Suppressor macrophage treated with lipopolysaccharide for 4 hours (primary cell): ENCODE data around the gene PPP1R27.

Source experiments
- DNase-seq: peaks from one replicate; pipeline ENCODE4 v3.0.0-alpha.2; 2020

PPP1R27 gene

GRCh38 chr17:81860756-81861568 lies 26.1 kb upstream of the PPP1R27 start:
- peak; percentile 100 for DNase-seq

DNA sequence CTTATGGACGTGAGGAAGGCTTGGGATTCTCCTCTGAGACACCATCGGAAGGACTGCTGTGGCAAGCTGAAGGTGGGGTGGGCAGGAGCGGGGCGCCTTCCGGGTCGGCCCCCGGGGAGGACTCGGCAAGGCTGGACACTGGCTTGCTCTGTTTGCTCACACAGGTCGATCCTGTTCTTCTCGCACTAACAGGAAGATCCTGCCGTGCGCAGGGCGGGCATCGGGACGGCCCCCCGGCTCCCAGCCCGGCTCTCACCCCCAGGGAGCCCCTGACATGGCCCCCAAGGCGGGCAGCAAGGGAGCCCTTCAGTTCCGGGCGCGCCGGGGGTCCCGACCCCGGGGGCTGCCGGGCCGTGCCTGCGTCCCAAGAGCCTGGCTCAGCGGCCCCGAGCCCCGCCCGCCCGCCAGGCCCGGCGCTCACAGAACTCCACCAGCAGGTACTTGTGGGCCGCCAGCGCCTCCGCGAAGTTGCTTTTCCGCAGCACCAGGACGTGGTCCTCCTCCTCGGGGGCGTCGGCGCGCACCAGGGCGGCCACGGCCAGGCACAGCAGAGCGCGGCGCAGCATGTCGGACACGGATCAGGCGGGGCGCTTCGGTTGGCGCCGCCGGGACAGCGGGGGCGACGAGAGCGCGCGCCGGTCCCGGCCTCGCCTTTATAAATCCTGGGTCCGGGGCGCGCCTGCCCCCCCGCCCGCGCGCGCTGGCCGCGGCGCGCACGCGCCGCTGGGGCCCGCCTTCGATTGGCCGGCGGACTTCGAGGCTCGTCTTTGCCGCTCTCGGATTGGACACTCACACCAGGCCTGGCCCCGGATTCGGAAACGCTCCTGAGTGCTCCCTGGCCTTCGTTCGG lies 25.3 kb upstream of the PPP1R27 start, which contains the start of gene P4HB:
TSS of gene P4HB (minus strand) at position 630 of the 850 bp plus-strand sequence. CDS start at position 566, 64 bp downstream.
- DNase-seq, result no peak

DNA sequence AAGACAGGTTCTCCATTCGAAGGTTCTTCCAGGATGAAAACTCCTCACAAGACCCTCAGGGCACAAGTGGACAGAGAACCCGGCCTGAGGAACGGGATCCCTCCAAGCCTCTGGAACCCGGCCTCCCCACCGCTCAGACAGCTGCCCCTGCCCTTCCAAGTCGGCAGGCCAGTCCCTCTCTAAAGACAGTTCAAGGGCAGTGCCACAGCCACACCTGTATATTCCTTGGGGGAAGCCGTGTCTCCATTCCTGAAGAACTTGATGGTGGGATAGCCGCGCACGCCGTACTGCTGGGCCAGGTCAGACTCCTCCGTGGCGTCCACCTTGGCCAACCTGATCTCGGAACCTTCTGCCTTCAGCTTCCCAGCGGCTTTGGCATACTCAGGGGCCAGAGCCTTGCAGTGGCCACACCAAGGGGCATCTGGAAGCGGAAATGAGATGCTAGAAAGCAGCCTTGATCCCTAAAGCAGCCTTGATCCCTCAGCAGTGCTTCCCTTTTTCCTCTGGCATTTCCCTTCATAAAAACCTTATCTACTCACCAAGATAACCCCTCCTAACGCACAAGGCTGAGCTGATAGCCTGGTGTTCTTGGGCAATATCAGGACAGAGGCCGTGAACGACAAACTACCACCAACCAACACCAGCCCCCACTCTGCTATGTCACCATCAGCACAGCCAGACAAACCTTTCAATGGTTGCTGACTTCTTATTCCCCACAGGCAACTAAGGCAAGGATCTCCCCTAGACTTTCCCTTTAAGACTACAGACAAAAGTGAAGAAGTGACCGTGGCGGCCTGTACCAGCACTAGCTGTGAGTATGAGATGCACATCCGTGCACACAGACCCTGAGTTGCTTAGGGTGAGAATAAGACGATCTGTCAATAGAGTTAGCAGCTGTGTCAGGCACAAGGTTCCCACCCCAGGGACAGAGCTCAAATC lies 24.4 kb upstream of the PPP1R27 start:
- DNase-seq, result peak; percentile 39

GRCh38 chr17:81858170-81858966 lies 23.5 kb upstream of the PPP1R27 start:
- no peak for DNase-seq

DNA sequence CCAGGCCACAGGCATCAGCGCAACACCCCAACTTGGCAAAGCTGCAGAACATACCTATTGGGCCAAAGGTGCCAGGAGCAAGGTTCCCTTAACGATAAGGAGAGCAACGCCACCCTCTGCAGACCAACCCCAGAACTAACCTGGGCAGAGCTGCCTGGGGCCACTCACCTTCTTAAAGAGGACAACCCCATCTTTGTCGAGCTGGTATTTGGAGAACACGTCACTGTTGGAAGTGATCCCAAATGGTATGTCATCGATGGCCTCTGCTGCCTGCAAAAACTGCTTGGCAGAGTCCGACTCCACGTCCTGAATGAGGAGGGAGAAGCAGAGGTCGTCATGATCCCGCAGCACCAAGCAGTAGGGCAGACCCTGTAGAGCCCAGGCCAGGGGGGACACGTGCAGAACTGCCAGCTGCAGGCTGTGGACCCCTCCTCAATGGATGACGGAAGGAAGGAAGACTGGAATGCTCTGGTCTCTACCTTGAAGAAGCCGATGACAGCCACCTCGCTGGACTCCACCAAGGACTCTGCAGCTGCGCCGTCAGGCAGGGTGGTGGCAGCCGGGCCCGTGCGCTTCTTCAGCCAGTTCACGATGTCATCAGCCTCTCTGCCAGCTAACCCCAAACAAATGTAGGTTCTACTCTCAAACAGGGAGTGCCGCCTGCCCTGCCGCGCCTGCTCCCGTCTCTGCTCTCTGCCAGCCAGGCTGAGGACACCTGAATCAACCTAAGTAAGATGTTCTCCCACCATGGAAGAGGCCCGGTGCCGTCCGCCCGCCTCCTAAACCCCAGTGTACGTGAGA lies 20.3 kb upstream of the PPP1R27 start:
- DNase-seq, result no peak

GRCh38 chr17:81852237-81852636 lies 17.4 kb upstream of the PPP1R27 start:
- DNase-seq, result no peak

DNA sequence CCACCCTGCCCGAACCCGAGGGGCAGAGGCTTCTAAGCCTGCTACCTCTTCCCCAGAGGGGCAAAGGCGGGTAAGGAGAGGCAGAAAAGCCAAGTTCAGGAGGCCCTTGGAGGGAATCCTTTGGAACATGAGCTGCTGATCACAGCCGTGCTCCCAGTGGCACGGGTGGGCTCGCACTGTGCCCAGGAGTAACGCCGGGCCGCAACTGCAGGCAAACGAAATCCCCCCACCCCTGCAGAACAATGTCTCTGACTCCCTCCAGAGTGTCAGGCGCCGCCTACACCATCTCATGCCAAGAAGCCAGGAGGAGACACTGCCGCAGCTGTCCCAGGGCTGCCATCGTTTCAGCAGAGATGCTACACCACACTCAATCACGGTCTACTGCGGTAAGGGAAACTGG lies 16.6 kb upstream of the PPP1R27 start:
- DNase-seq, result no peak

GRCh38 chr17:81849457-81849856 lies 14.6 kb upstream of the PPP1R27 start:
- no peak for DNase-seq

GRCh38 chr17:81846743-81847689 lies 12.2 kb upstream of the PPP1R27 start:
- DNase-seq, result no peak

DNA sequence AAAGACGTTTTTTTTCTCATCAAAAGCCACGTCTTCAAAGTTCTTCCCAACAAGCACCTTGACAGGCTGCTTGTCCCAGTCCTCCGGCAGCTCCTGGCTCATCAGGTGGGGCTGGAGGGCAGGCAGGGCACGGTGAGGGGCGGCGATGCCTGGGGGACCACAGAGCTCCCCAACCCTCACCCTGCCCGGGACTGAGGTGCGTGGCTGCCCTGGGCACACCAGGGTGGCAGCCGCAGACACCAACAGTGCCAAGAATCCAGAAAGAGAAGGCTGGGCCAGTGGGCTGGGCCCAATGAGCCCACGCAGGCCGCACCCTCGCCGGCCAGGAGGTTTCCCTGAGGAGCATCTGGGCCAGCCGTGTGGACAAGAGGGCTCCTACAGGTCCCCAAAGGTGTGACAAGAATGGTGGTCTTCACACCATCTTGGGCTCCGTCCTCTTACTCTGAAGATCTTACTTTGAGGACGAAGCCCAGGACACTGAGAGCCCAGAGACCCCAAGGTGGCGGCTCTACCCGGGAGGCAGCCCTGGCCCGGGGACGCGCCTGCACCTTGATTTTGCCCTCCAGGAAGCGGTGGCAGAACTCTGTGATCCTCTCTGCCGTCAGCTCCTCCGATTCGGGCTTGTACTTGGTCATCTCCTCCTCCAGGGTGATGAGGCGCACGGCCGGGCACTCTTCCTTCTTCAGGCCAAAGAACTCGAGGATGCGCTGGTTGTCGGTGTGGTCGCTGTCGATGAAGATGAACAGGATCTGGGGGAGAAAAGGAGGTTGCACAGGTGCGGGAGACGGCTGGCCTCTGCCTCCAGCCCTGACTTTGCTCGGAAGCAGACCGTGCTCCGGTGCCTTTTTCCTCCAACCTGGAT lies 11.3 kb upstream of the PPP1R27 start:
- no peak for DNase-seq

DNA sequence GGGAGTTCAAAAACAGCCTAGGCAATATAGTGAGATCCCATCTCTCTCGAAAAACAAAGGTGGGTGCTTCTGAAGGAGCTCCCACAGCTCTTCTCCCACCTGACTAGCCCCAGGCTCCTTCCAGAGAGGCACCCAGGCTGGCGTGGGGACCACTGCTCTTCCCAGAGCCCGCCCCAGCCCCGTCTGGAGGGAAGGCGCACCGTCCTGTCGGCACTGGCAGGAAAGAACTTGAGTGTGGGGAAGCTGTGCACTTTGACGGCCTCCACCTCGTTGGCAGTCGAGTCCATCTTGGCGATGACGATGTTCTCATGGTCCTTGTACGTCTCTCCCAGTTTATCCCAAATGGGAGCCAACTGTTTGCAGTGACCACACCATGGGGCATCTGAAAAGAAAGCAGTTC lies 10.5 kb upstream of the PPP1R27 start:
- DNase-seq, result no peak

DNA sequence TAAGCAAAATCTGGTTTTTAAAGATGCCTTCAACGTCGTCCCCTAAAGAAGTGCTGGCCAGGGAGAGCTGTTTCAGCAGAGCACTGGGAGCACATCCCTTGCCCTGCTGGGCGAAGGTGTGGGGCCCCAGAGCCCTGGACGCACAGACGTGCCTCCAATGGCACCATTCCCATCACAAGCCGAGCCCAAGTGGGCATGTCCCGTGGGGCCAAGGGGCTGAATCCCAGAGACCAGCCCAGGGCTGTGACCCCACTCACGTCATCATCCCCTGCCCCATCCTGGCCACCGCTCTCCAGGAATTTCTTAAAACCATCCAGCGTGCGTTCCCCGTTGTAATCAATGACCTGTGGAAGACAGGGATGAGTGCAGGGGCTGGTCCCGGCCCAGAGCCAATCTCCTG lies 10.0 kb upstream of the PPP1R27 start:
- DNase-seq, result no peak

GRCh38 chr17:81844327-81844851 lies 9.5 kb upstream of the PPP1R27 start:
- DNase-seq, result no peak

GRCh38 chr17:81843713-81844326 lies 9.0 kb upstream of the PPP1R27 start:
- DNase-seq, result no peak

DNA sequence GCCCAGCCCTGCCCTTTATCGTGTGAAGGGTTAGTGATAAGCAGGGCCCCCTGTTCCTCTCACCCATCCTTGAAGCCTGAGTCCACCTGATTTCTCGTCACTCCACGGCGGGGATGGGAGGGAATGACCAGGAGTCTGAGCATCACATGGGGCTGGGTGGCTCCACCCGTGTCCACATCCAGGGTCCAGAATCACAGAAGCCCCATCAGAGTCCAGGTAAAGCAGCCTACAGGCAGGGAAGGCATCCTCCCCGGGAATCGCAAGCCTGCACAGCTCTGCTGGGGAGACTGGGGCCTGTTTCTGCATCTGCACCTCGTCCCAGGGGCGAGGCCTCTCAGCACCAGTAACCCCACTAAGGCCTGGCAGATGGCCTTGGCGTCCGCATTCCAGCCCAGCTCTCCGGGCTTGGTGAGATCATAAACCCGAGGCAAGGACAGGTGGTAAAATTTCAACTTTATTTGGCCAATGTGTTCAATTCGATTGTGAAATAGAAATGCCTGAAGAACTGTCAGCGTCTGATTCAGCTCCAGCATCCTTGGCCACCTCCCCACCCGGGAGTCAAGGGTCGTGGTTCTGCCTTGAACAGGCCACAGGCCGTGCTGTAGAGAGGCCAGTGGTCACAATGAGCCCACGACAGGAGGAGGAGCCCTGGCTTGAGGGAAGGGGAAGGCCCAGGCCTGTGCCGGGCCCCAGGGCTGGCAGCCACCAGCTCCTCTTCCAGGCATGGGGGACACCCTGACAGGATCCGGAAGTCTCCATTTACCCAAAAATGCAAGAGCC lies 8.1 kb upstream of the PPP1R27 start:
- DNase-seq, result no peak

- no peak for DNase-seq
These were observed 7.5 kb upstream of the PPP1R27 start for GRCh38 chr17:81842378-81842724.

DNA sequence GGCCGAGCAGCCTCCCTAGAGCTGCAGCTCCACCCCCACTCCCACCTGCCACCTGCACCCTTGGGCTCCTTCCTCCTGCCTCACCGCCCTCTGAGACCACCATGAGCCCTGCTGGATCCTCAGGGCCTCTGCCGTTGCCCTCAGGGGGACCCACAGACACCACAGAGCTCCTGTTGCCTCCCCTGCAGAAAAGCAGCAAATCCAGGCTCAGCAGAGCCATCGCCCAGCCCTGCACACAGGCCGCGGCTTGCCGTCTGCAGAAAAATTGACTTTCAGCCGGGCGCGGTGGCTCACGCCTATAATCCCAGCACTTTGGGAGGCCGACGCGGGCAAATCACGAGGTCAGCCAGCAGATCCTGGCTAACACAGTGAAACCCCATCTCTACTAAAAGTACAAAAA lies 7.0 kb upstream of the PPP1R27 start:
- DNase-seq, result no peak
